Measurements from ENCODE around the gene SLC48A1. TPM values are rescaled to one million over a fixed set of nuclear protein-coding genes. Genes with fewer than 3 reads are reported as not detected.

Gene SLC48A1
- total RNA-seq, 1 donor from 2014 or later: 10.3 TPM

DNA sequence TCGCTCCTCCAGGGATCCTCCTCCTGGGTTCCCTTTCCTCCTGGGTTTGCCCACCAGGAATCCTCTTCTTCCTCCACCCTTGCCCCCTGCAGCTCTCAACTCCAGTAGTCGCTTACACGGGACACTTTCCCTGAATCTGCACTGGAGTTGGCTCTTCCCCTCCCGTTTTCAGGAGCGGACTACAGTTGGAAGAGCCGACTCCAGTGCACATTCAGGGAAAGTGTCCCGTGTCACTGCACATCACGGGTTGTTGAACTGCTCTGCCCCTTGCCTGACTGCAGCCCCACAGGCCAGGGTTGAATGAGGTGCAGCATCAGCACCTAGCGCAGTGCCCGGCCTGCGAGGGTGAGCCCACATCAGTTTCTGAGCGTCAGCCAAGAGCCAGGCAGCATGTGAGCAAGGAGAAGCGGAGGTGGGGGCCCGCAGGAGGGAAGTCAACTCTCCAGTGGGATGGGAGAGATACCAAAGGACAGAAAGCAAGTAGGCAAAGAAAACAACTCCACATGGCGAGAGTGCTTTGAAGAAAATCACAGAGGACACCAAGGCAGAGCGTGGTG is 27.5 kb upstream of the SLC48A1 start:
- FAIRE-seq (no peak), DNase-seq (ENCODE audit: low read depth) (no peak)
- Histone ChIP-seq H3K27me3 (ENCODE audit: control insufficient read depth, insufficient read depth, low read length) (no peaks in the 10 kb centered on the region), H3K4me3 (ENCODE audit: low read depth, low read length) (no peak overlapping the region), H3K36me3 (ENCODE audit: control insufficient read depth, insufficient read depth, low read length) (no peaks in the 10 kb centered on the region)
- TF ChIP-seq, protein P1, sequence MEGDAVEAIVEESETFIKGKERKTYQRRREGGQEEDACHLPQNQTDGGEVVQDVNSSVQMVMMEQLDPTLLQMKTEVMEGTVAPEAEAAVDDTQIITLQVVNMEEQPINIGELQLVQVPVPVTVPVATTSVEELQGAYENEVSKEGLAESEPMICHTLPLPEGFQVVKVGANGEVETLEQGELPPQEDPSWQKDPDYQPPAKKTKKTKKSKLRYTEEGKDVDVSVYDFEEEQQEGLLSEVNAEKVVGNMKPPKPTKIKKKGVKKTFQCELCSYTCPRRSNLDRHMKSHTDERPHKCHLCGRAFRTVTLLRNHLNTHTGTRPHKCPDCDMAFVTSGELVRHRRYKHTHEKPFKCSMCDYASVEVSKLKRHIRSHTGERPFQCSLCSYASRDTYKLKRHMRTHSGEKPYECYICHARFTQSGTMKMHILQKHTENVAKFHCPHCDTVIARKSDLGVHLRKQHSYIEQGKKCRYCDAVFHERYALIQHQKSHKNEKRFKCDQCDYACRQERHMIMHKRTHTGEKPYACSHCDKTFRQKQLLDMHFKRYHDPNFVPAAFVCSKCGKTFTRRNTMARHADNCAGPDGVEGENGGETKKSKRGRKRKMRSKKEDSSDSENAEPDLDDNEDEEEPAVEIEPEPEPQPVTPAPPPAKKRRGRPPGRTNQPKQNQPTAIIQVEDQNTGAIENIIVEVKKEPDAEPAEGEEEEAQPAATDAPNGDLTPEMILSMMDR (IDR thresholded peaks at IDR 0.05; ENCODE audit: insufficient read depth, low read length, severe bottlenecking): no peak

GRCh38 chr12:47746073-47746472 is 27.0 kb upstream of the SLC48A1 start:
- Histone ChIP-seq H3K27me3 (ENCODE audit: control insufficient read depth, insufficient read depth, low read length) (no peaks in the 10 kb centered on the region), H3K36me3 (ENCODE audit: control insufficient read depth, insufficient read depth, low read length) (no peaks in the 10 kb centered on the region), H3K4me3 (ENCODE audit: low read depth, low read length) (no peak overlapping the region)
- FAIRE-seq (peak; percentile 55), DNase-seq (ENCODE audit: low read depth) (no peak)
- TF ChIP-seq, protein P1 (IDR thresholded peaks at IDR 0.05; ENCODE audit: insufficient read depth, low read length, severe bottlenecking): no peak

GRCh38 chr12:47746523-47746922 is 26.5 kb upstream of the SLC48A1 start:
- Histone ChIP-seq H3K27me3 (ENCODE audit: control insufficient read depth, insufficient read depth, low read length) (no peaks in the 10 kb centered on the region), H3K36me3 (ENCODE audit: control insufficient read depth, insufficient read depth, low read length) (no peaks in the 10 kb centered on the region), H3K4me3 (ENCODE audit: low read depth, low read length) (no peak overlapping the region)
- DNase-seq (ENCODE audit: low read depth) (no peak), FAIRE-seq (no peak)
- TF ChIP-seq, protein P1 (IDR thresholded peaks at IDR 0.05; ENCODE audit: insufficient read depth, low read length, severe bottlenecking): no peak

GRCh38 chr12:47747126-47747525 is 25.9 kb upstream of the SLC48A1 start:
- DNase-seq (ENCODE audit: low read depth) (no peak), FAIRE-seq (no peak)
- TF ChIP-seq, protein P1 (IDR thresholded peaks at IDR 0.05; ENCODE audit: insufficient read depth, low read length, severe bottlenecking): no peak
- H3K4me3 ChIP-seq (ENCODE audit: low read depth, low read length): no peak overlapping the region
- H3K27me3 ChIP-seq (ENCODE audit: control insufficient read depth, insufficient read depth, low read length): no peaks in the 10 kb centered on the region
- H3K36me3 ChIP-seq (ENCODE audit: control insufficient read depth, insufficient read depth, low read length): no peaks in the 10 kb centered on the region

- peak; percentile 43 for FAIRE-seq
- Histone ChIP-seq H3K27me3 (ENCODE audit: control insufficient read depth, insufficient read depth, low read length) (no peaks in the 10 kb centered on the region), H3K36me3 (ENCODE audit: control insufficient read depth, insufficient read depth, low read length) (no peaks in the 10 kb centered on the region), H3K4me3 (ENCODE audit: low read depth, low read length) (no peak overlapping the region)
- TF ChIP-seq, protein P1 (IDR thresholded peaks at IDR 0.05; ENCODE audit: insufficient read depth, low read length, severe bottlenecking): no peak
- peak; percentile 58 for DNase-seq (ENCODE audit: low read depth)
Measured at GRCh38 chr12:47747596-47748506, 25.2 kb upstream of the SLC48A1 start.

Measured in bronchial epithelial cell (primary cell).